Mucosa of rectum (tissue), 2 donors: ENCODE data around the gene AP2A1.

Experiments used
- H3K27ac ChIP-seq, 2 donors: one replicate each; pipeline ENCODE4 v1.7.0; 2013; ENCODE audit warnings: inconsistent platforms in 2 of 2, low read depth in 2 of 2, low read length in 2 of 2
- H3K27me3 ChIP-seq, 2 donors: one replicate each; pipeline ENCODE4 v1.7.0; 2013; ENCODE audit warnings: low read length in 2 of 2; ENCODE audit not compliant: control insufficient read depth in 2 of 2, insufficient read depth in 2 of 2
- H3K36me3 ChIP-seq, 2 donors: one replicate each; pipeline ENCODE4 v1.7.0; 2013; ENCODE audit warnings: low read length in 2 of 2; ENCODE audit not compliant: control insufficient read depth in 2 of 2, insufficient read depth in 2 of 2
- H3K4me1 ChIP-seq, 2 donors: one replicate each; pipeline ENCODE4 v1.7.0; 2013; ENCODE audit warnings: low read length in 2 of 2, mild to moderate bottlenecking in 1 of 2; ENCODE audit not compliant: control insufficient read depth in 2 of 2, insufficient read depth in 2 of 2
- H3K4me3 ChIP-seq, 2 donors: one replicate each; pipeline ENCODE4 v1.7.0; 2013; ENCODE audit warnings: low read length in 2 of 2
- H3K9ac ChIP-seq, 2 donors: one replicate each; pipeline ENCODE4 v1.7.0; 2013; ENCODE audit warnings: low read length in 2 of 2, low read depth in 1 of 2, mild to moderate bottlenecking in 1 of 2
- H3K9me3 ChIP-seq, 2 donors: one replicate each; pipeline ENCODE4 v1.7.0; 2013; ENCODE audit warnings: low read length in 2 of 2; ENCODE audit not compliant: control insufficient read depth in 2 of 2
- donor health status: healthy.
- donor health status: Normal muscosa, but diverticular disease.

The AP2A1 gene

GRCh38 chr19:49833599-49833998 lies 66.8 kb downstream of the AP2A1 start:
- Histone ChIP-seq H3K4me1 (no peaks in the 10 kb centered on the region), H3K36me3 (peaks cover 63 to 68% of the 10 kb centered on the region in 2 donors), H3K4me3 (no peak overlapping the region), H3K27ac (no peak overlapping the region), H3K9me3 (no peaks in the 10 kb centered on the region), H3K27me3 (no peaks in the 10 kb centered on the region), H3K9ac (no peak overlapping the region)

- Histone ChIP-seq H3K9me3 (no peaks in the 10 kb centered on the region), H3K4me1 (no peaks in the 10 kb centered on the region), H3K27ac (no peak overlapping the region), H3K9ac (no peak overlapping the region), H3K4me3 (no peak overlapping the region), H3K36me3 (peaks cover 61 to 75% of the 10 kb centered on the region in 2 donors), H3K27me3 (no peaks in the 10 kb centered on the region)
Observed at GRCh38 chr19:49835562-49835961, 68.8 kb downstream of the AP2A1 start.

GRCh38 chr19:49836176-49837008 lies 69.6 kb downstream of the AP2A1 start:
- Histone ChIP-seq H3K9me3 (no peaks in the 10 kb centered on the region), H3K27ac (no peak overlapping the region), H3K36me3 (peaks cover 57 to 71% of the 10 kb centered on the region in 2 donors), H3K4me1 (no peaks in the 10 kb centered on the region), H3K27me3 (no peaks in the 10 kb centered on the region), H3K9ac (no peak overlapping the region), H3K4me3 (no peak overlapping the region)

GRCh38 chr19:49837009-49837310 lies 70.2 kb downstream of the AP2A1 start:
- Histone ChIP-seq H3K9ac (no peak overlapping the region), H3K4me1 (no peaks in the 10 kb centered on the region), H3K36me3 (peaks cover 51 to 66% of the 10 kb centered on the region in 2 donors), H3K9me3 (no peaks in the 10 kb centered on the region), H3K4me3 (no peak overlapping the region), H3K27ac (no peak overlapping the region), H3K27me3 (no peaks in the 10 kb centered on the region)

GRCh38 chr19:49837425-49837824 lies 70.6 kb downstream of the AP2A1 start:
- no peaks in the 10 kb centered on the region for H3K9me3 ChIP-seq
- no peaks in the 10 kb centered on the region for H3K4me1 ChIP-seq
- no peaks in the 10 kb centered on the region for H3K27me3 ChIP-seq
- no peak overlapping the region for H3K27ac ChIP-seq
- H3K9ac ChIP-seq, result no peak overlapping the region
- H3K4me3 ChIP-seq, result no peak overlapping the region
- H3K36me3 ChIP-seq, result peaks cover 47 to 62% of the 10 kb centered on the region in 2 donors

- no peaks in the 10 kb centered on the region for H3K4me1 ChIP-seq
- no peak overlapping the region for H3K9ac ChIP-seq
- no peaks in the 10 kb centered on the region for H3K9me3 ChIP-seq
- H3K27ac ChIP-seq, result no peak overlapping the region
- H3K36me3 ChIP-seq, result peaks cover 37 to 46% of the 10 kb centered on the region in 2 donors
- no peaks in the 10 kb centered on the region for H3K27me3 ChIP-seq
- H3K4me3 ChIP-seq, result no peak overlapping the region
Observed at GRCh38 chr19:49838885-49839588, 72.2 kb downstream of the AP2A1 start.

- H3K9ac ChIP-seq, result no peak overlapping the region
- H3K36me3 ChIP-seq, result peaks cover 30 to 40% of the 10 kb centered on the region in 2 donors
- H3K27ac ChIP-seq, result no peak overlapping the region
Observed at GRCh38 chr19:49839713-49840112, 72.9 kb downstream of the AP2A1 start.

GRCh38 chr19:49840321-49840720 lies 73.5 kb downstream of the AP2A1 start:
- no peaks in the 10 kb centered on the region for H3K4me1 ChIP-seq
- H3K27me3 ChIP-seq, result no peaks in the 10 kb centered on the region
- no peaks in the 10 kb centered on the region for H3K9me3 ChIP-seq
- H3K27ac ChIP-seq, result no peak overlapping the region
- H3K9ac ChIP-seq, result no peak overlapping the region
- H3K36me3 ChIP-seq, result peaks cover 24 to 34% of the 10 kb centered on the region in 2 donors
- H3K4me3 ChIP-seq, result no peak overlapping the region

More at GRCh38 chr19:49839713-49840112, 72.9 kb downstream of the AP2A1 start:
- H3K27me3 ChIP-seq, result no peaks in the 10 kb centered on the region
- H3K4me1 ChIP-seq, result no peaks in the 10 kb centered on the region
- no peak overlapping the region for H3K4me3 ChIP-seq
- no peaks in the 10 kb centered on the region for H3K9me3 ChIP-seq

GRCh38 chr19:49840736-49841249 lies 74.0 kb downstream of the AP2A1 start:
- peaks cover 22 to 33% of the 10 kb centered on the region in 2 donors for H3K36me3 ChIP-seq
- no peak overlapping the region for H3K4me3 ChIP-seq
- H3K9ac ChIP-seq, result no peak overlapping the region
- H3K27ac ChIP-seq, result no peak overlapping the region
- H3K27me3 ChIP-seq, result no peaks in the 10 kb centered on the region
- no peaks in the 10 kb centered on the region for H3K9me3 ChIP-seq
- no peaks in the 10 kb centered on the region for H3K4me1 ChIP-seq

GRCh38 chr19:49843265-49843664 lies 76.5 kb downstream of the AP2A1 start:
- Histone ChIP-seq H3K27me3 (no peaks in the 10 kb centered on the region), H3K4me3 (no peak overlapping the region), H3K36me3 (peaks cover 11 to 20% of the 10 kb centered on the region in 2 donors), H3K27ac (no peak overlapping the region), H3K9ac (no peak overlapping the region), H3K4me1 (no peaks in the 10 kb centered on the region), H3K9me3 (no peaks in the 10 kb centered on the region)
